SK-N-MC (cell line): ENCODE results near the gene PAX5.

Experiments used
- DNase-seq: peaks from one replicate; pipeline ENCODE4 v3.0.0-alpha.2; 2011; ENCODE audit warnings: low read depth, low spot score
- H3K27ac ChIP-seq: fragments of 200-600 bp; sonication (generic); 2 replicates; pipeline ENCODE4 v1.5.1; 2016; ENCODE audit warnings: mixed run types
- H3K36me3 ChIP-seq: fragments of 200-600 bp; sonication (generic); 2 replicates; pipeline ENCODE4 v1.6.1; 2017; ENCODE audit warnings: antibody characterized with exemption, low read length, mixed read lengths; ENCODE audit not compliant: insufficient read depth
- H3K4me3 ChIP-seq: fragments of 200-600 bp; sonication (generic); 2 replicates; pipeline ENCODE4 v1.5.1; 2016
- H3K9ac ChIP-seq: fragments of 200-600 bp; sonication (generic); 2 replicates; pipeline ENCODE4 v1.8.0; 2017; ENCODE audit warnings: mixed run types, mixed read lengths; ENCODE audit not compliant: insufficient read length
- H3K9me3 ChIP-seq: fragments of 200-600 bp; sonication (generic); 2 replicates; pipeline ENCODE4 v1.6.1; 2017; ENCODE audit warnings: low read depth, mild to moderate bottlenecking, antibody characterized with exemption, low read length, moderate library complexity, mixed read lengths
- EZH2 ChIP-seq: fragments of 200-600 bp; sonication (generic); IDR thresholded peaks from one replicate; pipeline ENCODE4 v1.6.1; 2017; ENCODE audit warnings: antibody characterized with exemption
- FOXP2 ChIP-seq: optimal IDR thresholded peaks from 2 replicates; pipeline ENCODE3; 2011; ENCODE audit warnings: mild to moderate bottlenecking, moderate library complexity; ENCODE audit not compliant: insufficient read depth; ENCODE audit errors: extremely low read length, control extremely low read depth
- POLR2AphosphoS5 ChIP-seq: IDR thresholded peaks from 2 replicates; pipeline ENCODE4 v1.6.1; 2012; ENCODE audit warnings: mild to moderate bottlenecking, low read depth, low read length, borderline replicate concordance

PAX5 gene

GRCh38 chr9:36812556-36812955 is 221.5 kb downstream of the PAX5 start:
- H3K9me3 ChIP-seq, result no peaks in the 10 kb centered on the region
- H3K4me3 ChIP-seq, result no peak overlapping the region
- no peak overlapping the region for H3K9ac ChIP-seq
- no peak overlapping the region for H3K27ac ChIP-seq
- no peak for DNase-seq
- TF ChIP-seq EZH2 (no peak), FOXP2 (no peak), POLR2AphosphoS5 (no peak)
- no peaks in the 10 kb centered on the region for H3K36me3 ChIP-seq

GRCh38 chr9:36808251-36808650 is 225.8 kb downstream of the PAX5 start:
- Histone ChIP-seq H3K9ac (no peak overlapping the region), H3K9me3 (no peaks in the 10 kb centered on the region), H3K36me3 (no peaks in the 10 kb centered on the region), H3K27ac (no peak overlapping the region), H3K4me3 (no peak overlapping the region)
- TF ChIP-seq EZH2 (no peak), POLR2AphosphoS5 (no peak)
- no peak for DNase-seq

DNA sequence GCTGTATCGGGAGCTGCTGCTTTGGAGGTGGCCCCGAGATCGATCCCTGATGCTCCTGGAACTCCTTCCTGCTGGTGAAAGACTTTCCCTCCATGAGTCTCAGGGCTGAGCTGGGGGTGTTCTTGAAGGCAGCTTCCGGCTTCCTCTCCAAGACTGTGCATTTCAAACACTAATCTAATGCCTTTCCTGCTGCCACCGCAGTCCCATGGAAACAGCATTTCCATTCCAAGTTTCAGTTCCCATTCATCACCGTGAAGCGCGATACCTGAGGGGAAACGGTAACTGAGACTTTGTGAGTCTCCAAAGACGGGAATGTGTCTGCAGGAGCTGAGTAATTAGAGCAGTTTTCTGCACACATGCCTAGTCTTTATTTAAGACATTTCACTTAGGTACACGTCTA is 230.1 kb downstream of the PAX5 start:
- no peak overlapping the region for H3K27ac ChIP-seq
- no peaks in the 10 kb centered on the region for H3K36me3 ChIP-seq
- H3K9ac ChIP-seq, result no peak overlapping the region
- TF ChIP-seq FOXP2 (no peak), EZH2 (no peak), POLR2AphosphoS5 (no peak)
- DNase-seq, result no peak
- H3K4me3 ChIP-seq, result no peak overlapping the region
- no peaks in the 10 kb centered on the region for H3K9me3 ChIP-seq

GRCh38 chr9:36802201-36802920 is 231.7 kb downstream of the PAX5 start:
- TF ChIP-seq FOXP2 (no peak), EZH2 (no peak), POLR2AphosphoS5 (no peak)
- no peak overlapping the region for H3K27ac ChIP-seq
- no peaks in the 10 kb centered on the region for H3K9me3 ChIP-seq
- DNase-seq, result no peak
- H3K4me3 ChIP-seq, result no peak overlapping the region
- H3K36me3 ChIP-seq, result no peaks in the 10 kb centered on the region
- H3K9ac ChIP-seq, result no peak overlapping the region

GRCh38 chr9:36800455-36800854 is 233.6 kb downstream of the PAX5 start:
- TF ChIP-seq POLR2AphosphoS5 (no peak), FOXP2 (no peak)
- no peak overlapping the region for H3K9ac ChIP-seq
- H3K27ac ChIP-seq, result no peak overlapping the region
- no peaks in the 10 kb centered on the region for H3K36me3 ChIP-seq
- H3K9me3 ChIP-seq, result no peaks in the 10 kb centered on the region
- H3K4me3 ChIP-seq, result no peak overlapping the region
- no peak for DNase-seq

GRCh38 chr9:36798350-36799065 is 235.6 kb downstream of the PAX5 start:
- H3K9me3 ChIP-seq, result no peaks in the 10 kb centered on the region
- no peaks in the 10 kb centered on the region for H3K36me3 ChIP-seq
- no peak for DNase-seq
- TF ChIP-seq EZH2 (no peak), POLR2AphosphoS5 (no peak), FOXP2 (no peak)
- no peak overlapping the region for H3K9ac ChIP-seq
- no peak overlapping the region for H3K4me3 ChIP-seq
- no peak overlapping the region for H3K27ac ChIP-seq

DNA sequence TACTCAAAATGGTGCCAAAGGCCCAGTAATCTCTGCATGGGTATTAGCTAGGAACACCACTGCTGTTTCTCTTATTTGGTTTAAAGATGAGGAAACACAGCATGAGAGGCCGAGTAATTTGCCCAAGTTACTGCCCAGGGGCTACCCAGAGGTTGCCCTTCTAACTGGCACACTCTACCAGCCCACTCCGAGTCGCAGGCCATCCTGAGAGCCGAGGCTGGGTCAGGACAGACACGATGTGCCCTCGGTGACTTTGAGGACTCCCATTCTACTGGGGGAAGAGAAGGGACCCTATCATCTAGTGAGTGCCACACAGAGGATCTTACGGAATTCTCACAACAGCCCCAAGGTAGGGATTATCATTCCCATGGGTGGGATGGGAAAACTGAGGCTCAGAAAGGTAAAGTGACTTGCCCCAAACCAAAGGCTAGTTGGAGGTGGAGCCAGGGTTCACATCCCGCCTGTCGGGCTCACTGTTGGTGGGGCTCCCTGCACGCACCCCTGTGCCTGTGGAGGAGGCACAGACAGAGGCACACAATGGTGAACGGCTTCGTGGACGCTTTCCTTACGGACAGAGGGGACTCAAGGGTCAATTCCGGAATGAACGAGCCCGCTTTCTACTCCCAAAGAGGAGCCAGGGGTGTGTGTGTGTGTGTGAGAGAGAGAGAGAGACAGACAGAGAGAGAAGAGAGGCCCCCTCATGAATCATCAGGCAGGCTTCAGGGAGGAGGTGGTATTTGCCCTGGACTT is 236.4 kb downstream of the PAX5 start:
- TF ChIP-seq FOXP2 (no peak), EZH2 (no peak)
- Histone ChIP-seq H3K9ac (no peak overlapping the region), H3K36me3 (no peaks in the 10 kb centered on the region), H3K27ac (no peak overlapping the region), H3K4me3 (no peak overlapping the region), H3K9me3 (no peaks in the 10 kb centered on the region)
- no peak for DNase-seq

GRCh38 chr9:36796671-36797419 is 237.2 kb downstream of the PAX5 start:
- no peaks in the 10 kb centered on the region for H3K9me3 ChIP-seq
- H3K9ac ChIP-seq, result no peak overlapping the region
- H3K4me3 ChIP-seq, result no peak overlapping the region
- TF ChIP-seq POLR2AphosphoS5, result no peak
- no peak for TF ChIP-seq FOXP2
- no peak for TF ChIP-seq EZH2
- H3K27ac ChIP-seq, result no peak overlapping the region
- DNase-seq, result no peak
- H3K36me3 ChIP-seq, result no peaks in the 10 kb centered on the region
